ENCODE data around the gene IGLL1.
"Not testable (repeated sequence)": the region's sequence is repeated elsewhere in the genome, so short reads cannot be mapped to it uniquely, and the experiment has no call there.

The IGLL1 gene

GRCh38 chr22:23539135-23539838, 40.8 kb downstream of the IGLL1 start:
- DNase-seq, result peak; percentile 80

GRCh38 chr22:23538696-23539030, 41.4 kb downstream of the IGLL1 start:
- not testable (repeated sequence) for DNase-seq

GRCh38 chr22:23537830-23538695, 42.0 kb downstream of the IGLL1 start:
- DNase-seq, result not testable (repeated sequence)

DNA sequence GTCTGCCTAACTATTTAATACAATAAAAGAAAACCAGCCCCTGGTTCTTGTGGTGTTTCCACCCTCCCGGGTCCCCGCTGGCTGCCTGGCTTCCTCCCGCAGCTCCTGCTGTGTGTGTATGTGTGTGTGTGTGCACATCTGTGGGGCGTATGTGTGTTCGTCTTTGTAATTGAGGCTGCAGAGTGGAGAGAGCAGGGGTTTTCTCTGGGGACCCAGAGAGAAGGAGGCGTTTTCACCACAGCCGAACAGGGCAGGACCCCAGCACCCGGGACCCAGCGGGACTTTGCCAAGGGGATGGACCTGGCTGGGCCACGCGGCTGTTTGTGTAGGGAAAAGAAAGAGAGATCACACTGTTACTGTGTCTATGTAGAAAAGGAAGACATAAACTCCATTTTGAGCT, 42.7 kb downstream of the IGLL1 start:
- no peak for DNase-seq

- DNase-seq, result no peak
These were observed 43.2 kb downstream of the IGLL1 start for GRCh38 chr22:23536821-23537345.

DNA sequence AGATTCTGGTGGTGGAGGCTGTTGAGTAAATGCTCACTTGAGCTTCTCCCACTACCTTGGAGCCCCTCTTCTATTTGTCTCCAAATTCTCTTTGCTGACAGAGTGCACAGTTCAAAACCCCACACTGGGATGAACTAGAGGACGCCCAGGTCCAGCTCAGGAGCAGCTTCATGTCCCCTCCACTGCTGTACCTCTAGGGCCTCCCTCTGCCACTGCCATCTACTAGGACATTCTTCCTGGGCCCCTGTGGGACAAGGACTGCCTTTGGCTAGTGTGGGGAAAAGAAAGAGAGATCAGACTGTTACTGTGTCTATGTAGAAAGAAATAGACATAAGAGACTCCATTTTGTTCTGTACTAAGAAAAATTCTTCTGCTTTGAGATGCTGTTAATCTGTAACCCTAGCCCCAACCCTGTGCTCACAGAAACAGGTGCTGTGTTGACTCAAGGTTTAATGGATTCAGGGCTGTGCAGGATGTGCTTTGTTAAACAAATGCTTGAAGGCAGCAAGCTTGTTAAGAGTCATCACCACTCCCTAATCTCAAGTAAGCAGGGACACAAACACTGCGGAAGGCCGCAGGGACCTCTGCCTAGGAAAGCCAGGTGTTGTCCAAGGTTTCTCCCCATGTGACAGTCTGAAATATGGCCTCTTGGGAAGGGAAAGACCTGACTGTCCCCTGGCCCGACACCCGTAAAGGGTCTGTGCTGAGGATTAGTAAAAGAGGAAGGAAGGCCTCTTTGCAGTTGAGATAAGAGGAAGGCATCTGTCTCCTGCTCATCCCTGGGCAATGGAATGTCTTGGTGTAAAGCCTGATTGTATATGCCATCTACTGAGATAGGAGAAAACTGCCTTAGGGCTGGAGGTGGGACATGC, 44.1 kb downstream of the IGLL1 start:
- not testable (repeated sequence) for DNase-seq

DNA sequence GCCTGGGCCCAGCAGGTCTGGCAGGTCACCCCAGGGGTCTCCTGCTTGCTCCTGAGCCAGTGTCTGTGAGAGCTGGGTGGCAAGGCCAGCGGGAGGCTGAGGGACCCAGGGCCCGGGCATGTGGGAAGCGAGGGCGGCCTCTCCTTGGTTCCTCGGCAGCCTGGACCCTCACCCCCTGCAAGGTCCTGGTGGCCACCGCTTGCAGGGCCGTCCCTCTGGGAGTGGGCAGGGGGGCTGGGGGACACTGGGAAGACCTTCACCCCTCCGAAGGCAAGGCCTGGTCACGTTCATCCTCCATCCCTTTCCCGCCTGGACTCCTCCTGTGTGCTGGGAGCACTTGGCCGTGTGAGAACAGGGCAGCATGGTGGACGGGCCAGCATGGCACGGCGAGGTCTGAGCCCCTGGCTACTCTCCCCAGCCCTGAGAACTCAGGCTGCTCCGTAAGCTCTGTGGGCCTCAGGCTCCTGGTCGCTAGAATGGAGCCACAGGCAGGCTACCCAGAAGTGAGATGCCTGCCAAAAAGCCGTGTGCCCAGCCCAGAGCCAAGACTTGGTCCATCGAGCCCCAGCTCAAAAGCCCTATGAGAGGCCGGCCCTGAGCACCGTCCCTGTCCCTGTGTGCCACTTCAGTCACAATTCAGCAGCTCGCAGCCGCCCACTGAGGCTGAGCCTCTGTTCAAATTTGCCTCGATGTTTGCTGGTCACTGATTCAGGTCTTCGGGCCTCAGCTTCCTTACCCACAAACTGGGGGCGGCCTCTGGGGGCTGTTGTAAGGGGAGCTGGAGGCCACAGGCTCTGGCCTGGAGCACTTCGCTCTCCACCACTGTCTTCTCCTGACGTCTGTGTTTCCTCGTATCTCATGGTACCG, 45.0 kb downstream of the IGLL1 start:
- DNase-seq, result no peak

DNA sequence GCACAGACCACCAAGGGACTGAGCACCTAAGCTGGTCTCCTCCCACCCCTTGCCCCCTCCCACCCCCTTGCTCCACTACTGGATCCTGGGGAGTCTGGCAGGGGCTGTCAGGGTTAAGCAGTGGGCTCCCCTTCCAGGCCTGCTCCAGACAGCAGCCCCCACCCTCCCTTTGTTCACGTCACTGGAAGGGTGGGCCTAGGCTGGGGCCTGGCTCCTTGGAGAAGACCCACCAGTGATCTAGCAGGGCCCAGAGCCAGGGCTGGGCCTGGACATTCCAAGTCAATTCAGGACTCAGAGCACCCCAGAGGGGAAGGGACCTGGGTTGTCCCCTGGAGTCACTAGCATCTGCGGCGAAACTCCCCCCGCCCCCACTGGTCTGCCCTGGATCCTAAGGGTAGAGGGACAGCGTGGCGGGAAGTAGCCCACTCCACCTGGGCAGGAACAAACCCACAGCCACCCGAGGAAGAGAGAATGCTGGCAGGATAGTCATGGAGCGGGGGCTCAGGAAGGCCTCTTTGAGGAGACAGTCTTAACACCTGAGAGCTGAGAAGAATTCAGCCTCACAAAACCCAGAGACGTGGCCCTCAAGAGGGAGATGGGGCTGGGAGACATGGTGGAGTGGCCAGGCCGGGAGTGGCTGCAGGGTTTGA, 45.8 kb downstream of the IGLL1 start:
- DNase-seq, result no peak

- DNase-seq, result no peak
These were observed 46.3 kb downstream of the IGLL1 start for GRCh38 chr22:23533771-23534191.

DNA sequence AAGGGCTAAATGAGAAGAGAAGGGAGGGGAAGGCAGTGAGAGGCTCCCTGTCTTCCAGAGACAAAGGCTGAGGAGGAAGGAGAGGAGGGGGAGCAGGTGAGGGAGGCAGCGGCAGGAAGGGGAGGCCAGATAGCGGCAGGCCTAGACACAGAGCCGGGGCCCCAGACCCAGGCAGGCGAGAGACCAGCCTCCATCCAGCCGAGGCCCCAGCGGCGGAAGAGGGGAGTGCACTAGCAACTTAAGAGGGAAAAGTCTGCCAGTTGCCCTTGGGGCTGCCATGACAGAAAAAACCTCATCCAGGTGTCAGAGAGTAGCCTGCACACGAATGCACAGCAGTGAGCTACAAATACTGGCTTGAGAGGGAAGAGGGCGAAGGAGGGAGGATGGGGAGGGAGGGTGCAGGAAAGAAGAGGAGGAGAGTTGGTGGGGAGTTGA, 46.7 kb downstream of the IGLL1 start:
- DNase-seq, result no peak

- no peak for DNase-seq
These were observed 47.4 kb downstream of the IGLL1 start for GRCh38 chr22:23532731-23533130.

DNA sequence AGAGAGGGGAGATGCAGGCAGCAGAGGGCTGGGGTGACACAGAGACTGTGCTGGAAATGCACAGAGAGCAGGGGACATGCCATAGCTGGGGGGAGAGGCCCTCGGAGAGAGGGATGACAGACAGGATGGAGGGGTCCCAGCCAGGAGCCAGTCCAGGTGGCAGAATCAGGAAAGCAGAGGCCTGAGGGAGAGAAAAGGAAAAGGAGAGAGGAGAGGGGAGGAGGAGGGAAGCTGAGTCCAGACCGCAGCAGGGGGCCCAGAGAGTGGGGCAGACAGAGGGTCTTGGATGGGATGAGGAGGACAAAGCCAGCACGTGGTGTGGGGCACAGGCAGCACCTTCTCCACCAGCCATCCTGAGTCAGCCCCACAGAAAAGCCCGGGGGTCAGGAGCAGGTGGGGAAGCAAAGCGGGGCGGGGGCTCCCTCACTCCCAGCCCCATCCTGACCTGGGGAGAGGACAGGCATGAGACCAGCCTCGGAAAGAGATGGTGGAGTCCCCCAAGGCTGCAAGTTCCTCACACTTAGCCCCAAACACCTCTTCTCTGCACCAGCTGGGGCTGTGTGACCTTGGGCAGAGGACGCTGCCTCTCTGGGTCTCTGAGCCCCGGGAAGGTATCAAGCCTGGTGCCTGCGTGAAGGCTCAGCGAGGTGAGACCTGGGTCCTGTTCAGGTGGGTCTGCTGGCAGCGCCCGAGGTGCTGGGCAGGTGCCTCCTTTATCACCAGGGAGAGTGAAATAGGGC, 48.0 kb downstream of the IGLL1 start:
- no peak for DNase-seq

DNA sequence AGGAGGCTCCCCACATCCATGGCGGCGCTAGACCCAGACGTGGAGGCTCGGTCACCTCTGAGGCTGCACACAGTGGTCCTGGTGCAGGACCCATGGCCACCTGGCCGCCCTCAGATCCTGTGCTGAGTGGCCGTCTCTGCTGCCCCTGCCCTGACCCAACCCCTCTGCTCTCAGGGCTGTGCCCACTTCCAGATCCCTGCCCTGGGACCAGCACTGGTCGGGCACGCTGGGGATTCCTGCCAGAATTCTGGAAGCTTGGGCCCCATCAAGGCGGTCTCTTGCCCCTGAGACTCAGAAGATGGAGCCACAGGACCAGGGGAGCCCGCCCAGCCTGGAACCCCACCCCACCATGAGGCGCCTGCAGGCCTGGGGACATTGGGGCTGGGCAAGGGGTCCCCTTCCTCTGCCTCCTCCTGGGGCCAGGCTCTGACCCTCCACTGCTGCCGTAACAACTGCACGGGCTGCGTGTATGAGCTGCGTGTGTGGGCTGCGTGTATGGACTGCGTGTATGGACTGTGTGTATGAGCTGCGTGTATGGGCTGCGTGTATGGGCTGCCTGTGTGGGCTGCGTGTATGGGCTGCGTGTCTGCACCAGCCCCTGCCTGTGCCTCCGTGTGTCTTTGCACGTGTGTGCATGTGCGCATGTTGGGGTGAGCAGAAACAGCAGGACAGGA, 48.7 kb downstream of the IGLL1 start:
- DNase-seq, result no peak

DNA sequence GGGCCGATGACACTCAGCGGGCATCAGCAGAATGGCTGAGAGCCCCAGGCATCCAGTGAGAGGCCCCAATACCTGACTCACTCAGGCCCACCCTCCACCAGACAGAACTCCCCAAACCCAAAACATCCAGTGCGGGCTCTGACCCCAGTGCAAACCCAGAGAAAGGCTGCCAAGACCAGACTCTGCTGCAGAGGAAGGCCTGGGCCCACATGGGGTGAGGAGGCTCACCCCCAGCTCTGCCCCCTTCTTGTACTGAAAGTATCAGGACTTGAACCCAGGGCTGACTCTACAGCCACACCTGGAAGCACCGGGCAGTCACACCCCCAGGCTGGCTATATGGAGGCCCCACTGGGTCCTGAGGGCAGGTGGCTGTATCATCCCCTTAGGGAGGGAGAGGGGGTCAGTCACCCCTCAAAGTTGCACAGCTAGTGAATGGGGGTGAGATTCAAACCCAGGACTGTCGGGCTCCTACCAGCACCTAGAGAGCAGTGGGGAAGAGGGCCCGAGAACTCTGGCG, 49.3 kb downstream of the IGLL1 start:
- DNase-seq, result no peak

DNA sequence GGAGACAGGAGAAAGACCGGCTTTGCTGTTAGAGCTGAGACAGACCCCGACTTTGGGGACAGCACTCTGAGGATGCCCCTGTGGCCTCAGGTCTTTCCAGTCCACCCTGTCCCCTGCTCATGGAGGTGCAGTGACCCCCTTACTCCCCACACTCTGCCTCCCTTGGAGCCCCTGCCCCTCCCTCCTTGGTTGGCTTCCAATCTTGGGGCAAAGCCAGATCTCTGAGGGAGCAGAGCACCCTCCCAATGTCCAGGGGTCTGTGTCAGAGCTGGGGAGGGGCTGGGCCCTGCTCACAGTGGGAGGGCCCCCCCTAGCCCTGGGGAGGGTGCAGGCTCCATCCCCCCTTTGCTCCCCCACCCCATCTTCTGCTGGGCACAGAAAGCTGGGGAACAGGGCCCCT, 50.0 kb downstream of the IGLL1 start:
- no peak for DNase-seq

GRCh38 chr22:23529166-23530103, 50.7 kb downstream of the IGLL1 start:
- DNase-seq, result no peak

- DNase-seq, result peak; percentile 47
These were observed 51.9 kb downstream of the IGLL1 start for GRCh38 chr22:23527971-23528740.

Data from CD4-positive, alpha-beta T cell treated with Interleukin-15 for 1 hour (primary cell).